OCI-LY3 (cell line): ENCODE measurements around the gene EFNB2.

ENCODE experiments used
- H2AFZ ChIP-seq: fragments of 200-600, 300-600 bp; shearing (Covaris generic); 2 replicates; pipeline ENCODE4 v1.6.0; 2014; ENCODE audit warnings: antibody characterized with exemption, low read depth, low read length
- H3K27ac ChIP-seq: fragments of 200-600, 300-600 bp; sonication (generic); 2 replicates; pipeline ENCODE4 v1.5.1; 2014; ENCODE audit warnings: mild to moderate bottlenecking, low read length, moderate library complexity, mixed read lengths
- H3K27me3 ChIP-seq: fragments of 200-600, 300-600 bp; sonication (generic); 2 replicates; pipeline ENCODE4 v1.6.1; 2014; ENCODE audit warnings: low read depth, low read length, mixed read lengths
- H3K36me3 ChIP-seq: fragments of 200-600, 300-600 bp; sonication (generic); replicated peaks from 2 replicates; pipeline ENCODE3; 2014; ENCODE audit warnings: low read depth, low read length, mixed read lengths
- H3K4me1 ChIP-seq: fragments of 300-600, 200-600 bp; sonication (generic); 2 replicates; pipeline ENCODE4 v1.6.1; 2014; ENCODE audit warnings: low read length, mixed read lengths
- H3K4me2 ChIP-seq: fragments of 200-600, 300-600 bp; sonication (generic); 2 replicates; pipeline ENCODE4 v1.6.1; 2014; ENCODE audit warnings: low read length, mixed read lengths
- H3K4me3 ChIP-seq: fragments of 300-600, 200-600 bp; sonication (generic); 2 replicates; pipeline ENCODE4 v1.5.1; 2014; ENCODE audit warnings: antibody characterized with exemption, mild to moderate bottlenecking, low read length, moderate library complexity
- H3K79me2 ChIP-seq: fragments of 300-600, 200-600 bp; shearing (Covaris generic); 2 replicates; pipeline ENCODE4 v1.6.1; 2014; ENCODE audit warnings: mild to moderate bottlenecking, low read length, mixed read lengths
- H3K9ac ChIP-seq: fragments of 300-600, 200-600 bp; shearing (Covaris generic); 2 replicates; pipeline ENCODE4 v1.6.0; 2014; ENCODE audit warnings: mild to moderate bottlenecking, low read length, moderate library complexity
- H3K9me3 ChIP-seq: fragments of 200-600, 300-600 bp; shearing (Covaris generic); 2 replicates; pipeline ENCODE4 v1.6.1; 2014; ENCODE audit warnings: low read length, mixed read lengths; ENCODE audit not compliant: insufficient read depth
- H4K20me1 ChIP-seq: fragments of 200-600, 300-600 bp; sonication (generic); 2 replicates; pipeline ENCODE4 v1.6.1; 2016; ENCODE audit warnings: low read length, mixed read lengths; ENCODE audit not compliant: insufficient read depth
- CTCF ChIP-seq: fragments of 200-600, 300-600 bp; sonication (generic); IDR thresholded peaks from 2 replicates; pipeline ENCODE4 v1.5.1; 2014; ENCODE audit warnings: antibody characterized with exemption, low read length, low read depth
- EZH2phosphoT487 ChIP-seq: fragments of 200-600 bp; shearing (Covaris generic); IDR thresholded peaks from 2 replicates; pipeline ENCODE4 v1.6.1; 2018; ENCODE audit warnings: antibody characterized with exemption, mixed run types, low read depth

The EFNB2 gene

DNA sequence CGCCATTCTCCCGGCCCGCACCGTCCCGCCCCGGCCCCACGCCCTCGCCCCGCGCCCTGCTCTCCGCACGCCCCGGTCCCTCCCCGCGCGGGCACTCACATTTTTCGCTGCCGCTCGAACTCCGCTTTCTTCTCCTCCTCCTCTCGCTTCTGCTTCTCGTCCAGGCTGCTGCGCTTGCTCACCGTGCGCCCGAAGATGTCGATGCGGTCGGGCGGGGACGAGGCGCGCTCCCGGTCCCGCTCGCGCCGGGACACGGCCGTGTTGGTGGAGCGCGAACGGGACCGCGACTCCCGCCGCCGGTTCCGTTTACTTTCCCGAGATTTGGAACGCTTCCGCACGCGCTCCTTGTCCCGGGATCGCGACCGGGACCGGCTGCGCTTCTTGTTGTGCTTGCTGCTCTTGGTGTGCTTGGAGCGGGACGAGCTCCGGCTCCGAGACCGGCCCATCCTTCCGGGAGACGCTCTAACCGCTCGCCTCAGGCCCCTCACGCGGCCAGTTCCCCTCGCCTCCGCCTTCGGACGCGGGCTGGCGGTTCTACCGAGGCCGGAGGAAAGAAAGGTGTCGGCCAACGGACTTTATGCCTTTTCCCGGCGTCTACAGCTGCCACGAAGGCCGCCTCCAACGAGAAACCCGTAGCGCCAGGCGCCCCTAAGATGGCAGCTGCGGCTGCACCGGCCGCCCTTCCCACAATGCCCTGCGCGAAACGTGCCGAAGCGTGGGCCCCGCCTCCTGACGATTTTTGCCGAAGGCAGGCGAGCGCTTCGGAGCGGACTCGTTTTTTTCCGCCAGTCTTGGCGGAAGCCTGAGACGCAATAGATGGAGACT lies 32.2 kb upstream of the EFNB2 start, which contains the start of gene ARGLU1:
ARGLU1 (minus strand) TSS at position 664 of the 825 bp plus-strand sequence; CDS start at position 446, 218 bp downstream.
- peak within 1 kb of the TSS; percentile 84 for H3K27ac ChIP-seq
- peaks cover 43% of the 10 kb centered on the region for H4K20me1 ChIP-seq
- peak within 1 kb of the TSS; percentile 91 for H2AFZ ChIP-seq
- H3K27me3 ChIP-seq, result no peaks in the 10 kb centered on the region
- peak within 1 kb of the TSS; percentile 96 for H3K9ac ChIP-seq
- H3K9me3 ChIP-seq, result no peaks in the 10 kb centered on the region
- TF ChIP-seq CTCF (no peak), EZH2phosphoT487 (no peak)
- H3K4me2 ChIP-seq, result peak within 1 kb of the TSS; percentile 88
- peak within 1 kb of the TSS; percentile 92 for H3K4me3 ChIP-seq
- peaks cover 53% of the 10 kb centered on the region for H3K79me2 ChIP-seq
- peaks cover 50% of the 10 kb centered on the region for H3K4me1 ChIP-seq
- H3K36me3 ChIP-seq, result peaks cover 4% of the 10 kb centered on the region

- no peak overlapping the region for H2AFZ ChIP-seq
- H4K20me1 ChIP-seq, result peaks cover 50% of the 10 kb centered on the region
These were observed 31.4 kb upstream of the EFNB2 start for GRCh38 chr13:106566641-106567473.

GRCh38 chr13:106565127-106565775 lies 29.8 kb upstream of the EFNB2 start:
- Histone ChIP-seq H3K4me3 (peak overlapping the region; percentile 92), H3K9me3 (no peaks in the 10 kb centered on the region), H3K4me1 (peaks cover 71% of the 10 kb centered on the region), H3K36me3 (peaks cover 4% of the 10 kb centered on the region), H3K27me3 (no peaks in the 10 kb centered on the region), H4K20me1 (peaks cover 66% of the 10 kb centered on the region), H3K4me2 (peak overlapping the region; percentile 86), H2AFZ (no peak overlapping the region), H3K79me2 (peaks cover 77% of the 10 kb centered on the region), H3K9ac (no peak overlapping the region; the same call in 1 of the 2 replicates), H3K27ac (no peak overlapping the region)
- no peak for TF ChIP-seq CTCF
- no peak for TF ChIP-seq EZH2phosphoT487

More at GRCh38 chr13:106566641-106567473, 31.4 kb upstream of the EFNB2 start:
- Histone ChIP-seq H3K36me3 (peaks cover 4% of the 10 kb centered on the region), H3K27me3 (no peaks in the 10 kb centered on the region), H3K9ac (peak overlapping the region; percentile 96), H3K9me3 (no peaks in the 10 kb centered on the region), H3K79me2 (peaks cover 61% of the 10 kb centered on the region), H3K27ac (peak overlapping the region; percentile 84), H3K4me1 (peaks cover 57% of the 10 kb centered on the region), H3K4me2 (peak overlapping the region; percentile 86), H3K4me3 (peak overlapping the region; percentile 92)
- TF ChIP-seq EZH2phosphoT487, result no peak
- TF ChIP-seq CTCF, result no peak
